Measurements from ENCODE around the gene CAMTA1. TPM values are rescaled to one million over a fixed set of nuclear protein-coding genes. Genes with fewer than 3 reads are reported as not detected.

The CAMTA1 gene
- total RNA-seq, 1 donor from 2014 or later = 160 TPM

DNA sequence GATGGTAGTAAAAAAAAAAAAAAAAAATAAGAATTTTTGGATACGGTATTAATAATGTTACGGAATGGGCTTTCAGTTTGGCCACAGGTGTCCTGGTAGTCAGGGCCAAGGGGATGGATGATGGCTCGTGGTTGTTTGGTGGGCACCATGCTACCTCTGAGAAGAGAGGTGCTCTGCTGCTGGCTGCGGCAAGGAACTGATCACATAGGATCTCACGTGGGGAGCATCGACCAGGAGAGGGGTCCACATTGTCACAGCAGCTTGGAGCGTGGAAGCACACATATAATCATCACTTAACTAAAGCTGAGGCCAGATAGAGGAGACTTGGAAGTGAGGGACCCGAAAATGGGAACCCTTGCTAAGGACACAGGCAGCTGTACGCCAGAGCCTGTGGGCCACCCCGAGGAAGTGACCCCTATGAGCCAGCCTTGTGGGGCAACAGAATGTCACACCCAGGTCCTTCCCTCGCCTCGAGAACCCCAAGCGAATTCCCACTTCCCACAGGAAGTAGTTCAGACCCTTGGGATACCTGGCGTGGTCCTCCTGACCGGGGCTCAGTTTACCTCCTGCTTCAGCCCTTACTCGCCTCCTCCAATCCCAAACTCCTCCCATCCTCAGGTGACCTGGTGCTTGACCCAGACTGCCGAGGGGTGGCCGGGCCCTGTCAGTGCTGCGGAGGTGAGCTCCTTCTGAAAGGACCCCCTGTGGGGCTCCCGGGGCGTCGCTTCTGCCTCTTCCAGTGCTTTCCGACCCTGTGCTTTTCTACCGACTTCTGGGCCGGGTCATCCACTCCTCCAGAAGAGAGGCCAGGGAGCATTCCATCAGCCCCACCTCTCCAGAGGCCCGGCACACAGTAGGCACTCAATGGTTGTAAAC lies 222.0 kb downstream of the CAMTA1 start:
- Histone ChIP-seq H3K27ac (replicated peaks) (no peak overlapping the region), H3K27me3 (ENCODE audit: low read depth) (no peaks in the 10 kb centered on the region), H3K9me3 (replicated peaks) (no peaks in the 10 kb centered on the region), H3K36me3 (no peaks in the 10 kb centered on the region), H3K4me1 (peaks cover 7% of the 10 kb centered on the region), H3K4me3 (no peak overlapping the region)
- no peak for DNase-seq
- intact Hi-C loops (cut with micrococcal nuclease) = no loop called here
- TF ChIP-seq, protein P1, sequence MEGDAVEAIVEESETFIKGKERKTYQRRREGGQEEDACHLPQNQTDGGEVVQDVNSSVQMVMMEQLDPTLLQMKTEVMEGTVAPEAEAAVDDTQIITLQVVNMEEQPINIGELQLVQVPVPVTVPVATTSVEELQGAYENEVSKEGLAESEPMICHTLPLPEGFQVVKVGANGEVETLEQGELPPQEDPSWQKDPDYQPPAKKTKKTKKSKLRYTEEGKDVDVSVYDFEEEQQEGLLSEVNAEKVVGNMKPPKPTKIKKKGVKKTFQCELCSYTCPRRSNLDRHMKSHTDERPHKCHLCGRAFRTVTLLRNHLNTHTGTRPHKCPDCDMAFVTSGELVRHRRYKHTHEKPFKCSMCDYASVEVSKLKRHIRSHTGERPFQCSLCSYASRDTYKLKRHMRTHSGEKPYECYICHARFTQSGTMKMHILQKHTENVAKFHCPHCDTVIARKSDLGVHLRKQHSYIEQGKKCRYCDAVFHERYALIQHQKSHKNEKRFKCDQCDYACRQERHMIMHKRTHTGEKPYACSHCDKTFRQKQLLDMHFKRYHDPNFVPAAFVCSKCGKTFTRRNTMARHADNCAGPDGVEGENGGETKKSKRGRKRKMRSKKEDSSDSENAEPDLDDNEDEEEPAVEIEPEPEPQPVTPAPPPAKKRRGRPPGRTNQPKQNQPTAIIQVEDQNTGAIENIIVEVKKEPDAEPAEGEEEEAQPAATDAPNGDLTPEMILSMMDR (IDR thresholded peaks at IDR 0.05; ENCODE audit: borderline replicate concordance) = no peak

DNA sequence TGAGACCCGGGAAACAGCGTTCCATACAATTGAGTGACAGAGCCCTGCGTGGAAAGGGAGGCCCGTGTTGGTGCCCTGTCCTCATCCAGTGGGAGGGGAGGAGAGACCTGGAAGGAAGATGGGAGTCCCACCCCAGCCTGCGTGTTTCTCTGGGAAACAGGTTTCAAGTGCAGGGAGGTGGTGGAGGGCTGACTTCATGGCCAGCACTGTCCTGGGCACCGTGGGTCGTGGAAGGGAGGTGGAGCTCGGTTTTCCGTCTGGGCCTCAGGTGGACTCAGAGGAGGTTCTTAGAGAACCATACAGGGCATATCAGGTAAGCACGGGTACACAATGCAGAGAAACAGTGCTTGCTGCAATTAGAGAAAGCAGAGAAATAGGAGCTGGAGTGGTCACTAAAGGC lies 222.6 kb downstream of the CAMTA1 start:
- no peaks in the 10 kb centered on the region for H3K36me3 ChIP-seq
- H3K27ac ChIP-seq (replicated peaks) = no peak overlapping the region
- intact Hi-C loops (cut with micrococcal nuclease) = no loop called here
- H3K9me3 ChIP-seq (replicated peaks) = no peaks in the 10 kb centered on the region
- DNase-seq = no peak
- peaks cover 14% of the 10 kb centered on the region for H3K4me1 ChIP-seq
- no peaks in the 10 kb centered on the region for H3K27me3 ChIP-seq (ENCODE audit: low read depth)
- H3K4me3 ChIP-seq = no peak overlapping the region
- TF ChIP-seq, protein P1 (IDR thresholded peaks at IDR 0.05; ENCODE audit: borderline replicate concordance) = no peak

DNA sequence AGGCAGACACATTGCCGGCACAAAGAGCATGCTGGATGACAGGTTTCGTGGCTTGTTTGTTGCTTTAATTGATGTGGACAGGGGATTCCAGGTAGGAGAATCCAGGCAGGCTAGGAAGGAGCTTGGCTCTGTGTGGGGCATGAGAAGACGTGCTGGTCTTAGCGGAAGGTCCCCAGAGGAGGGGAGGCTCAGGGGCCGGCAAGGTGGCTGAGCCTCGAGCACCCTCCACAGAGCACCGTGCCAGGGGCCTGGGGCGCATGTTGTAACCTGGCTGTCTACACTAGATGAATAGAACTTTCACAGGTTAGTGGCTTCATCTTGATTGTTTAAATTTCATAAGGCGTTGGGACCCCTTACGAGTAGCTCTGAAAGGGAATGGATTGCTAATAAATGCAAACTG lies 223.1 kb downstream of the CAMTA1 start:
- Histone ChIP-seq H3K4me1 (peaks cover 18% of the 10 kb centered on the region), H3K36me3 (no peaks in the 10 kb centered on the region), H3K9me3 (replicated peaks) (no peaks in the 10 kb centered on the region), H3K4me3 (no peak overlapping the region), H3K27me3 (ENCODE audit: low read depth) (no peaks in the 10 kb centered on the region), H3K27ac (replicated peaks) (no peak overlapping the region)
- TF ChIP-seq, protein P1 (IDR thresholded peaks at IDR 0.05; ENCODE audit: borderline replicate concordance) = no peak
- no peak for DNase-seq
- intact Hi-C loops (cut with micrococcal nuclease) = no loop called here

DNA sequence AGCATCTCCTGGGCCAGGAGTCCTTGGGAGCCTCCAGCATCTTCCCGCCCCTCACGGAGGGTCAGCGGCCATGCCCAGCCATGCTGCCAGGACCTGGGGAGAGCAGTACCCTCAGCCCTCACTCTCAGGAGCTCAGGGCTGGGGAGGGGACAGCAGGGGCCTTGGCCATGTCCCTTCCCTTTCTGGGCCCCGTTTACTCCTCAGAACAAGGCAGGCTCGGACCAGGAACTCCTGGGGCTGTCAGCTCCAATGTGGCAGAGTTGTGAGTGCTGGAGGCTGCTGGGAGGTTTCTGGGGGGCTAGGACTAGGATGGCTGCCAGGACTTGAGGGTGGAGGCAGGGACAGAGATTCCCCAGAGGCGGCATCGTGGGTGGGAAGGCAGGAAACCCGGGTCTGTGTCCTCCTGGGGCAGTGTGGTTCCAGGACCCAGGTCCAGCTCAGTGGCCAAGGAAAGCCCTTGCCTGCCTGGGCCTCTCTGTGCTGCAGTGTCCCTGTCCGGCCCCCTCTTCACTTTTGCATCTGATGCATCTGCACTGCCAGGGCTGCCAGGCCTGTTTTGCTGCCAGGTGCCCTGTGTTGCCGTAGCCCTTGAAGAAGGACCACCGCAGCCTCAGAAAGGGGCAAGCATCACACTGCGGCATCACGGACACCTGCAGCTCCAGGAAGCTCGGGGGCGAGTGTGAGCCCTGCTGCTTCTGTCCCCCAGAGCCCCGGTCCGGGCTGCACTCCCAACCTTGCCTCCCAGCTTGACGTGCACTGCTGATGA lies 223.9 kb downstream of the CAMTA1 start:
- H3K36me3 ChIP-seq = no peaks in the 10 kb centered on the region
- H3K27ac ChIP-seq (replicated peaks) = no peak overlapping the region
- no peak for DNase-seq
- no peak overlapping the region for H3K4me3 ChIP-seq
- TF ChIP-seq, protein P1 (IDR thresholded peaks at IDR 0.05; ENCODE audit: borderline replicate concordance) = no peak
- no peaks in the 10 kb centered on the region for H3K9me3 ChIP-seq (replicated peaks)
- peaks cover 25% of the 10 kb centered on the region for H3K4me1 ChIP-seq
- no peaks in the 10 kb centered on the region for H3K27me3 ChIP-seq (ENCODE audit: low read depth)
- intact Hi-C loops (cut with micrococcal nuclease) = no loop called here

DNA sequence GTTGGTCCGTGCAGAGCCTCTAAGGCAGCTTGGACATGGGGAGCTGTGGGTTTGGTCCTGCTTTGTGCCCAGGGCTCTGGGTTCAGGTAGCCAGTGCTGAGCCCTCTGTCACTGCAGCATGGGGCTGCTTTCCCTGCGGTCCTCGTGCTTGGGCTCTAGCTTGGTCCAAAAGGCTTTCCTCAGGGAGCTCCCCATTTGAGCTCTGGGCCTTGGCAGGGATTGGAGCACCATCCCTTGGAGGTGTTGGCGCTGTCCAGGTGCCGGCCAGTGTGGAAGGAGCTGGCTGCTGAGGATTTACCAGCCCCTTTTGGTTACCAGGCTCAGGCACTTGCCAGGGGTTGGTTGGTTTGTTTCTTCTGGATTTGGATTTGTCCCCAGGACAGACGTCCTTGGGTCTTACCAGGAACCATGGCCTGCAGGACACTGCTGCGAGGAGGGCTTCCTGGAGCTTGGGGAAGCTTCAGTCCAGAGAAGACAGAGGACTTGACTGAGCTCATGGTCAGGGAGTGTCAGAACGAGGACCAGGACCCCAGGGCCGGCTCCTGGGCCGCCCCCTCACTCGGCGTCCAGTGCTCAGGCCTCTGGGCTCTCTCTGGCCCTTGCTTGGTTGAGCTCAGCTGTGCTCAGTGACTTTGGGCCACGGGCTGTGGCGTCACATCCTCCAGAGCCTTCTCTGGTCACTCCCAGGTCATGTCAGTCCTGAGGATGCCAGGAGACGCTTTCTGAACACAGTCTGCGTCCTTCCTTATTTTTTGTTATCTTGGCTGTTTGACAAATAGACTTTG lies 224.7 kb downstream of the CAMTA1 start:
- intact Hi-C loops (cut with micrococcal nuclease) = no loop called here
- H3K27me3 ChIP-seq (ENCODE audit: low read depth) = no peaks in the 10 kb centered on the region
- DNase-seq = no peak

More for the DNA sequence above, 224.7 kb downstream of the CAMTA1 start:
- TF ChIP-seq, protein P1 (IDR thresholded peaks at IDR 0.05; ENCODE audit: borderline replicate concordance) = no peak
- peaks cover 32% of the 10 kb centered on the region for H3K4me1 ChIP-seq
- no peaks in the 10 kb centered on the region for H3K9me3 ChIP-seq (replicated peaks)
- H3K27ac ChIP-seq (replicated peaks) = no peak overlapping the region
- no peaks in the 10 kb centered on the region for H3K36me3 ChIP-seq
- no peak overlapping the region for H3K4me3 ChIP-seq

Data from left ventricle myocardium inferior (tissue), 1 donor.